Natural killer cell (primary cell): ENCODE results near the gene PAX8. TPM values are rescaled to one million over a fixed set of nuclear protein-coding genes. Genes with fewer than 3 reads are reported as not detected.

Experiments
- ATAC-seq, 3 donors: fragments of 150-1000 bp in 2 of 3; fragments of 200-7000 bp in 1 of 3; cut with Tn5 transposase; 1 replicate in 1 of 3; 2 replicates in 2 of 3; pipeline ENCODE4 v1.10.0; 2021; ENCODE audit warnings: mild to moderate bottlenecking in 2 of 3, moderate library complexity in 2 of 3
- DNase-seq, 2 donors: peaks; one replicate each; pipeline versions ENCODE4 v3.0.0 to v3.0.0-alpha.2; 2013 to 2021; ENCODE audit warnings: mixed read lengths in 1 of 2
- H3K27ac ChIP-seq: one replicate; pipeline ENCODE4 v1.5.1; 2013; ENCODE audit warnings: mild to moderate bottlenecking, low read length
- H3K27me3 ChIP-seq: one replicate; pipeline ENCODE4 v1.6.1; 2013; ENCODE audit warnings: low read length; ENCODE audit not compliant: control insufficient read depth, insufficient read depth
- H3K36me3 ChIP-seq: one replicate; pipeline ENCODE4 v1.6.1; 2013; ENCODE audit warnings: low read length; ENCODE audit not compliant: control insufficient read depth, insufficient read depth
- H3K4me1 ChIP-seq: one replicate; pipeline ENCODE4 v1.6.1; 2013; ENCODE audit warnings: low read length; ENCODE audit not compliant: control insufficient read depth, insufficient read depth
- H3K4me3 ChIP-seq: one replicate; pipeline ENCODE4 v1.5.1; 2013; ENCODE audit warnings: low read length
- H3K9me3 ChIP-seq: one replicate; pipeline ENCODE4 v1.6.1; 2013; ENCODE audit warnings: low read length; ENCODE audit not compliant: control insufficient read depth, insufficient read depth
- H3K27ac Mint-ChIP-seq, 2 donors: one replicate each; pipeline ENCODE4 v1.8.0; 2022; ENCODE audit warnings: mild to moderate bottlenecking in 2 of 2, mixed read lengths in 2 of 2, moderate library complexity in 1 of 2
- H3K27me3 Mint-ChIP-seq, 2 donors: one replicate each; pipeline ENCODE4 v1.8.0; 2022; ENCODE audit warnings: low read depth in 2 of 2, mixed read lengths in 2 of 2
- H3K36me3 Mint-ChIP-seq: one replicate; pipeline ENCODE4 v1.8.0; 2022; ENCODE audit warnings: mixed read lengths
- H3K4me1 Mint-ChIP-seq, 2 donors: one replicate each; pipeline ENCODE4 v1.8.0; 2022; ENCODE audit warnings: mixed read lengths in 2 of 2
- H3K4me3 Mint-ChIP-seq: one replicate; pipeline ENCODE4 v1.8.0; 2022; ENCODE audit warnings: mild to moderate bottlenecking, moderate library complexity, mixed read lengths
- H3K9me3 Mint-ChIP-seq, 2 donors: one replicate each; pipeline ENCODE4 v1.8.0; 2022; ENCODE audit warnings: mixed read lengths in 2 of 2
- WGBS: methylation state at CpG from one replicate; pipeline ENCODE4 v1.1.7; 2013; ENCODE audit warnings: missing lambda C conversion rate; ENCODE audit not compliant: insufficient coverage; 5-methylcytosine and 5-hydroxymethylcytosine counted together
- intact Hi-C: fragments of 100-400 bp; cut with micrococcal nuclease; formaldehyde crosslinking; loops from one replicate; pipeline ENCODE4 v1.14.2; 2022
- total RNA-seq, 4 donors: library from RNA; stranded (reverse); fragments of 120-200 nt in 1 of 4; gene quantifications; one replicate each; pipeline versions ENCODE4 v1.2.3 to v1.2.4, GENCODE V29; 2013 to 2022
- TF ChIP-seq, protein P1 (sequence below): fragments of 200-600 bp; IDR thresholded peaks from one replicate; pipeline ENCODE4 v1.8.0; 2022; ENCODE audit warnings: antibody characterized with exemption

Gene PAX8
- total RNA-seq, 3 donors from 2014 or later (not counting 1 experiment from before 2014, with no cell fraction given) = 0.57 to 1.2 (median 0.65) TPM

- H3K36me3 ChIP-seq = no peaks in the 10 kb centered on the region
- H3K9me3 Mint-ChIP-seq = no peaks in the 10 kb centered on the region
- TF ChIP-seq, protein P1, sequence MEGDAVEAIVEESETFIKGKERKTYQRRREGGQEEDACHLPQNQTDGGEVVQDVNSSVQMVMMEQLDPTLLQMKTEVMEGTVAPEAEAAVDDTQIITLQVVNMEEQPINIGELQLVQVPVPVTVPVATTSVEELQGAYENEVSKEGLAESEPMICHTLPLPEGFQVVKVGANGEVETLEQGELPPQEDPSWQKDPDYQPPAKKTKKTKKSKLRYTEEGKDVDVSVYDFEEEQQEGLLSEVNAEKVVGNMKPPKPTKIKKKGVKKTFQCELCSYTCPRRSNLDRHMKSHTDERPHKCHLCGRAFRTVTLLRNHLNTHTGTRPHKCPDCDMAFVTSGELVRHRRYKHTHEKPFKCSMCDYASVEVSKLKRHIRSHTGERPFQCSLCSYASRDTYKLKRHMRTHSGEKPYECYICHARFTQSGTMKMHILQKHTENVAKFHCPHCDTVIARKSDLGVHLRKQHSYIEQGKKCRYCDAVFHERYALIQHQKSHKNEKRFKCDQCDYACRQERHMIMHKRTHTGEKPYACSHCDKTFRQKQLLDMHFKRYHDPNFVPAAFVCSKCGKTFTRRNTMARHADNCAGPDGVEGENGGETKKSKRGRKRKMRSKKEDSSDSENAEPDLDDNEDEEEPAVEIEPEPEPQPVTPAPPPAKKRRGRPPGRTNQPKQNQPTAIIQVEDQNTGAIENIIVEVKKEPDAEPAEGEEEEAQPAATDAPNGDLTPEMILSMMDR = no peak
- ATAC-seq (no peak), DNase-seq (no peak)
- H3K4me3 Mint-ChIP-seq = peak overlapping the region; percentile 92
- WGBS = 72% methylated on average over 16 of the region's 16 CpGs
- H3K4me3 ChIP-seq = peak overlapping the region; percentile 63
- intact Hi-C loops = no loop called here
- no peaks in the 10 kb centered on the region for H3K36me3 Mint-ChIP-seq
- no peaks in the 10 kb centered on the region for H3K27me3 ChIP-seq
- peaks cover 0 to 22% of the 10 kb centered on the region in 2 donors for H3K4me1 Mint-ChIP-seq
- H3K27ac Mint-ChIP-seq = peak overlapping the region; percentile 78 to 97
- no peaks in the 10 kb centered on the region for H3K27me3 Mint-ChIP-seq
- H3K4me1 ChIP-seq = peaks cover 11% of the 10 kb centered on the region
- H3K9me3 ChIP-seq = no peaks in the 10 kb centered on the region
- no peak overlapping the region for H3K27ac ChIP-seq
These were observed 43.9 kb downstream of the PAX8 start for GRCh38 chr2:113234721-113235346.

DNA sequence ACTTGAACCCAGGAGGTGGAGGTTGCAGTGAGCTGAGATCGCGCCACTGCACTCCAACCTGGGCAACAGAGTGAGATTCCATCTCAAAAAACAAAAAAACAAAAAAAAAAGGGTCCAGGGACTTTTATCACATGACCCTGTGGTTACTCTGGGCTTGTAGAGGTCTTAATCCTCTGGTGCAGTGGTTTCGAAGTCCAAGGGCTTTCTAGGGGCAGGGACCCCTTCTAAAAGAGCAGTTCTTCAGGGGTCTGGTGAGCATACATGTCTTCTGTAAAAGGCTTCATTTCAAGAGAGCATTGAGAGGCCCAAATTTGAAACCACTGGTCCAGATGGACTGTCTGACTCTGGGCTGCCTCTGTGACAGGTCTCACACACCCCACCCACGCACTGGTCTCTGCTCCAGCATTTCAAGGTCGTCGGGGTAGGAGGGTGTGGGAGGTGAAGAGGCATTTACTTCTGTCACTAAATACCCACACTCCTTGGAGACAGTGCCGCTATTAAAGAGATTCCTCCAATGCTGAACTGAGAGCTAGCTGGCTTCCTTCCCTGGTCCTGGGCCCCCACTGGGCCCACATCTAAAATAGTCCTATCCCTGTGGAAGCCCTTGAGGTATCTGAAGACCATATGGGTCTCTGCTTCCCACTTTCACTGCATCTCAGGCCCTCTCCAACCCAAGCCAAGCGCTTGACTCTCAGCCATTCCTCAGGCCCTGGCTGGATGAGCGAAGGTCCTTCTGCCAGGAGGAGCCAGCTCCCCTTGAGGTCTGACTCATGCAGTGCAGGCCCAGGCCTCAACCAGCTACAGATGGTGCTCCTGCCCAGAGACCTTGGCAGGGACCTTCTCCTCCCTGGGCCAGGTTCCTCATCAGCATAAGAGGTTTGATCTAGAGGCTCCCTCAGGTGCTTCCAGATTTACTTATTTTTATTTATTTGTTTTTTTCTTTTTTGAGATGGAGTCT is 44.8 kb downstream of the PAX8 start:
- 84% methylated on average over 4 of the region's 9 CpGs for WGBS
- Mint-ChIP-seq H3K27ac (no peak overlapping the region), H3K9me3 (no peaks in the 10 kb centered on the region), H3K4me1 (peaks cover 0 to 22% of the 10 kb centered on the region in 2 donors), H3K4me3 (no peak overlapping the region), H3K36me3 (no peaks in the 10 kb centered on the region), H3K27me3 (no peaks in the 10 kb centered on the region)
- Histone ChIP-seq H3K9me3 (no peaks in the 10 kb centered on the region), H3K36me3 (no peaks in the 10 kb centered on the region), H3K27ac (no peak overlapping the region), H3K4me1 (peaks cover 11% of the 10 kb centered on the region), H3K4me3 (no peak overlapping the region), H3K27me3 (no peaks in the 10 kb centered on the region)
- ATAC-seq (no peak), DNase-seq (no peak)
- intact Hi-C loops = no loop called here
- TF ChIP-seq, protein P1 = no peak

DNA sequence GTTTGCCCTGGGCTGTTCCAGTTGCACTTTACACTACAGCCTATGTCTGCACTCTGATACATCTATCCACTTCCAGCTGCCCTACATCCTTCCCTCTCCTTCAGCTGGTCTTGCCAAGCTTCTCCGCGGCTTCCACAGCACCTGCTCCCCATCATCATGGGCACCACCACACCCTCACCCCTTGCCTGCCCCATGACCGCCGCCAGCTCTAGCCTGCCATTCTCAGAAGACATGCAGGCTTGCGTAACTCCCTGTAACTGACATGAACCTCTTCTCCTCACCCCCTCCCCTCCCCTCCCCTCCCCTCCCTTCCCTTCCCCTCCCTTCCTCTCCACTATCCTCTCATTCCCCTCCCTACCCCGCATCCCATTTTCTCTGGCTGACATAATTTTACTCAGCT is 46.0 kb downstream of the PAX8 start:
- Mint-ChIP-seq H3K27ac (no peak overlapping the region), H3K4me1 (peaks cover 6 to 28% of the 10 kb centered on the region in 2 donors), H3K4me3 (no peak overlapping the region), H3K36me3 (no peaks in the 10 kb centered on the region), H3K27me3 (no peaks in the 10 kb centered on the region), H3K9me3 (no peaks in the 10 kb centered on the region)
- Histone ChIP-seq H3K27me3 (no peaks in the 10 kb centered on the region), H3K36me3 (no peaks in the 10 kb centered on the region), H3K4me1 (peaks cover 17% of the 10 kb centered on the region), H3K9me3 (no peaks in the 10 kb centered on the region), H3K27ac (no peak overlapping the region), H3K4me3 (no peak overlapping the region)
- TF ChIP-seq, protein P1 = no peak
- ATAC-seq (no peak), DNase-seq (no peak)
- 70% methylated on average over 6 of the region's 6 CpGs for WGBS
- intact Hi-C loops = no loop called here
